ENCODE results near the gene SCT. TPM values are rescaled to one million over a fixed set of nuclear protein-coding genes. Genes with fewer than 3 reads are reported as not detected.
A peak's percentile ranks its signal among the peaks of the same experiment; 100 is the strongest.

SCT gene
- total RNA-seq, 2 donors from 2014 or later: not detected

- DNase-seq (no peak), ATAC-seq (replicated peaks in 1 of 2) (no peak)
- Mint-ChIP-seq H3K4me1 (ENCODE audit: low read depth) (peaks cover 4% of the 10 kb centered on the region), H3K4me3 (no peak overlapping the region), H3K27me3 (ENCODE audit: low read depth) (no peaks in the 10 kb centered on the region), H3K36me3 (ENCODE audit: insufficient read depth in 2 of 2) (peaks cover 5 to 16% of the 10 kb centered on the region in 2 donors), H3K9me3 (no peaks in the 10 kb centered on the region), H3K27ac (no peak overlapping the region)
Observed at GRCh38 chr11:608791-609251, 18.2 kb downstream of the SCT start.

DNA sequence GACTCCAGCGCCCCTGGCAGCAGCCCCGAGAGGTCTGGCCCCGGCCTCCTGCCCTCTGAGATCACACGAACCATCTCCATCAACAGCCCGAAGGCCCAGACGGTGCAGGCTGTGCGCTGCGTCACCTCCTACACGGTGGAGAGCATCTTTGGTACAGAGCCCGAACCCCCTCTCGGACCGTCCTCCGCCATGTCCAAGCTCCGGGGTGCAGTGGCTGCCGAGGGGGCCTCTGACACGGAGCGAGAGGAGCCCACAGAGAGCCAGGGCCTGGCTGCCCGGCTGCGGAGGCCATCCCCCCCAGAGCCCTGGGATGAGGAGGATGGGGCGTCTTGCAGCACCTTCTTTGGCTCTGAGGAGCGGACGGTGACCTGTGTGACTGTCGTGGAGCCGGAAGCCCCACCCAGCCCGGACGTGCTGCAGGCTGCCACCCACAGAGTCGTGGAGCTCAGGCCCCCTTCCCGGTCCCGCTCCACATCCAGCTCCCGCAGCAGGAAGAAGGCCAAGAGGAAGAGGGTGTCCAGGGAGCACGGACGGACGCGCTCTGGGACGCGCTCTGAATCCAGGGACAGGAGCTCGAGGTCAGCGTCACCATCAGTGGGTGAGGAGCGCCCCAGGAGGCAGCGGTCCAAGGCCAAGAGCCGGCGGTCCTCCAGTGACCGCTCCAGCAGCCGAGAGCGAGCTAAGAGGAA lies 18.9 kb downstream of the SCT start:
- Mint-ChIP-seq H3K36me3 (ENCODE audit: insufficient read depth in 2 of 2) (peaks cover 5 to 14% of the 10 kb centered on the region in 2 donors), H3K27ac (peak overlapping the region; percentile 82), H3K4me3 (no peak overlapping the region), H3K9me3 (no peaks in the 10 kb centered on the region), H3K4me1 (ENCODE audit: low read depth) (peaks cover 4% of the 10 kb centered on the region), H3K27me3 (ENCODE audit: low read depth) (no peaks in the 10 kb centered on the region)
- DNase-seq: no peak
- no peak for ATAC-seq (replicated peaks in 1 of 2)

DNA sequence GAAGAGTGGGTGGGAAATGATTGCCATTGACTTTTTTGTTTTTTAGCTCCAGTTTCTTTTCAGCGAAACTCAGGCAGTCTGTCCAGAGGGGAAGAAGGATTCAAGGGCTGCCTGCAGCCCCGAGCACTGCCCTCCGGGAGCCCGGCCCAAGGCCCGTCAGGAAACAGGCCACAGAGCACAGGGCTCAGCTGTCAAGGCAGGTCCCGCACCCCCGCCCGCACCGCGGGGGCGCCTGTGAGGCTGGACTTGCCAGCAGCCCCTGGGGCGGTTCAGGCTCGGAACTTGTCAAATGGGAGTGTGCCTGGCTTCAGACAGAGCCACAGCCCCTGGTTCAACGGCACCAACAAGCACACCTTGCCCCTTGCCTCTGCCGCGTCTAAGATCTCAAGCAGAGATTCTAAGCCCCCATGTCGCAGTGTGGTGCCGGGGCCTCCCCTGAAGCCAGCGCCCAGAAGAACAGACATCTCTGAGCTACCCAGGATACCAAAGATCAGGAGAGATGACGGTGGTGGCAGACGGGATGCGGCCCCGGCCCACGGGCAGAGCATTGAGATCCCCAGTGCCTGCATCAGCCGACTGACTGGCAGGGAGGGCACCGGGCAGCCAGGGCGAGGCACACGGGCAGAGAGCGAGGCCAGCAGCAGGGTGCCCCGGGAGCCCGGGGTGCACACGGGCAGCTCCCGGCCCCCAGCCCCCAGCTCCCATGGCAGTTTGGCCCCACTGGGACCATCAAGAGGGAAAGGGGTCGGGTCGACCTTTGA lies 19.8 kb downstream of the SCT start:
- Mint-ChIP-seq H3K4me3 (no peak overlapping the region), H3K9me3 (no peaks in the 10 kb centered on the region), H3K4me1 (ENCODE audit: low read depth) (peaks cover 2% of the 10 kb centered on the region), H3K27me3 (ENCODE audit: low read depth) (no peaks in the 10 kb centered on the region), H3K36me3 (ENCODE audit: insufficient read depth in 2 of 2) (peaks cover 5 to 11% of the 10 kb centered on the region in 2 donors), H3K27ac (no peak overlapping the region)
- DNase-seq (no peak), ATAC-seq (replicated peaks in 1 of 2) (no peak)

DNA sequence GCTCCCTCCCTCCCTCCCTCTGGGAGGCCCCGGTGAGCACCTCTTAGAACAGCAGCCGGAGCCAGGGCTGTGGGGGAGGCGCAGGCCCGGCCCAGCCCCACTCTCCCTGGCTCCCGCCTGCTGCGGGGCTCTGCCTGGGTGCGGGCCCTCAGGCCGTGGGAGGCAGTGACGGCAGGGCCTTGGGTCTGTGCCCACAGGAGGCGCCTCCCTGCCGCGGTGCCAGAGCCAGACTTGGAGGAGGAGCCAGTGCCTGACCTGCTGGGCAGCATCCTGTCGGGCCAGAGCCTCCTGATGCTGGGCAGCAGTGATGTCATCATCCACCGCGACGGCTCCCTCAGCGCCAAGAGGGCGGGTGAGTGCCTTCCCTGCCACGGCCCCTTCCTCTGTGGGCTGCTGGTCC lies 20.7 kb downstream of the SCT start:
- H3K27ac Mint-ChIP-seq: no peak overlapping the region
- ATAC-seq (replicated peaks in 1 of 2) (no peak), DNase-seq (no peak)
- no peaks in the 10 kb centered on the region for H3K4me1 Mint-ChIP-seq (ENCODE audit: low read depth)
- no peaks in the 10 kb centered on the region for H3K27me3 Mint-ChIP-seq (ENCODE audit: low read depth)
- H3K9me3 Mint-ChIP-seq: no peaks in the 10 kb centered on the region
- H3K4me3 Mint-ChIP-seq: no peak overlapping the region
- peaks cover 7 to 16% of the 10 kb centered on the region in 2 donors for H3K36me3 Mint-ChIP-seq (ENCODE audit: insufficient read depth in 2 of 2)

DNA sequence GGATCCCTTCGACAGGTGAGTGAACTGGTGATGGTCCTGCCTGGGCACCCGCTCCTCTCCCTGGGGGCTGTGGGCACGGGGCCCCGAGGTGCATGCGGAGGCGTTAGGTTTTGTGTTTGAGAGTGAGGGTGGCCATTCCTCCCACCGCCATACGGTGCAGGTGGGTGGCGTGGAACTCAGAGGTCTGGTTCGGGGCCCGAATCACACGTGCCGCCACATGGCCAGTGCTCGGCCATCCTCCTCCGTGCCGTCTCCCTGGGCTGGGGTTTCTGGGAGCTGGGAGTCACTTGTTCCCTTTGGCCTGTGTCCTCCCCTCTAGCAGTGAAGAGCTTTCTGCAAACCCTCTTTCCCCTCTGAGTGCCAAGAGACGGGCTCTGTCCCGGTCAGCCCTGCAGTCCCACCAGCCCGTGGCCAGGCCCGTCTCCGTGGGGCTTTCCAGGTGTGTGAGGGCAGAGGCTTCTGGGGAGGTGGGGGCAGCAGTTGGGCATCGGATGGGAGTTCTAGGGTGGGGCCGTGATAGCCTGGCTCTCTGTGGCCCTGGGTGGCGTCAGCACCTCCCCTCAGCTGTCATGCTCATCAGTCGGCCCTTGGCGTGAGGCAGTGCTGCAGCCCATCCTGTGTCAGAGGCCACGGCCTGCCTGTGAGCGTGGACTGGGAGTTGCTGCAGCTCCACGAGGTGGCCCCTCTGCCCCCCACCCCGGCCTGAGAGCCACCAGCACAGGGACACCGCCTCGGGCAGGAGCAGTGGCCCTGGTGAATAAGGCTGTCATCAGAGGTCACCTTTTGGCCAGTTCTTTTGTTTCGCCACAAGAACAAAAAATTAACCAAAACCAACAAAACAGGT lies 21.5 kb downstream of the SCT start:
- H3K36me3 Mint-ChIP-seq (ENCODE audit: insufficient read depth in 2 of 2): peaks cover 5 to 16% of the 10 kb centered on the region in 2 donors

GRCh38 chr11:603154-603553 lies 23.8 kb downstream of the SCT start:
- ATAC-seq (replicated peaks in 1 of 2) (no peak), DNase-seq (no peak)
- Mint-ChIP-seq H3K9me3 (no peaks in the 10 kb centered on the region), H3K4me3 (no peak overlapping the region), H3K27me3 (ENCODE audit: low read depth) (no peaks in the 10 kb centered on the region), H3K4me1 (ENCODE audit: low read depth) (no peaks in the 10 kb centered on the region), H3K27ac (no peak overlapping the region), H3K36me3 (ENCODE audit: insufficient read depth in 2 of 2) (peaks cover 7 to 19% of the 10 kb centered on the region in 2 donors)

More for the DNA sequence above, 21.5 kb downstream of the SCT start:
- Mint-ChIP-seq H3K9me3 (no peaks in the 10 kb centered on the region), H3K4me3 (no peak overlapping the region), H3K27me3 (ENCODE audit: low read depth) (no peaks in the 10 kb centered on the region), H3K4me1 (ENCODE audit: low read depth) (no peaks in the 10 kb centered on the region), H3K27ac (no peak overlapping the region)
- no peak for DNase-seq
- no peak for ATAC-seq (replicated peaks in 1 of 2)

DNA sequence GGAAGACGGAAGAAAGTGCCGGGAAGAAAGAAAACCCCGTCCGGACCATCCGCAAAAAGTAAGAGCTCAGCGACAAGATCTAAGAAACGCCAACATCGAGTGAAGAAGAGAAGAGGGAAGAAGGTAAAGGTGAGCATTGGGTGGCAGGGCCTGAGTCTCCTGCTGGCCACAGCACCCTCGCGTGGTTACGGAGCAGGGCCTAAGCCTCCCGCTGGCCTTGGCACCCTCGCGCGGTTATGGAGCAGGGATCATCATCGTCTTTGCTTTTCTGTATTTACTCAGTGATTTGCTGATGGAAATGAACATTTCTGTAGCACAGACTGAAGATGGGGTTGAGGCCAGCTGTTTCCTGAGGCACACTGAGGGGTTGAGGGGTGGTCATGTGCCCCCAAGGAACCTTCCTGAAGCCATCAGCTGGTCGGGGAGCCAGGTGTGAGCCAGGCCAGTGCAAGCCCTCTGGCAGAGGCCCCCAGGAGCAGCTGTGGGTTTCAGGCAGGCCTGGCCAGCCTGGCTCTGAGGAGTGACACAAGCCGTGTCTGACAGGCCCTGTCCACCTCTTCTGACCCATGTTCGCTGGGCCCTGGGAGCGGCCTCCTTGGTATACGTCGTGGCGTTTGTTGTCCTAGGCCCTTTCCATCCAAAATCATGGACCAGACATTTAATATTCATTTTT lies 25.3 kb downstream of the SCT start:
- ATAC-seq (replicated peaks in 1 of 2): no peak
- no peak for DNase-seq
- H3K9me3 Mint-ChIP-seq: no peaks in the 10 kb centered on the region
- H3K27ac Mint-ChIP-seq: no peak overlapping the region
- H3K4me3 Mint-ChIP-seq: no peak overlapping the region
- peaks cover 4 to 20% of the 10 kb centered on the region in 2 donors for H3K36me3 Mint-ChIP-seq (ENCODE audit: insufficient read depth in 2 of 2)
- H3K4me1 Mint-ChIP-seq (ENCODE audit: low read depth): peaks cover 6% of the 10 kb centered on the region
- H3K27me3 Mint-ChIP-seq (ENCODE audit: low read depth): no peaks in the 10 kb centered on the region

- Mint-ChIP-seq H3K27ac (no peak overlapping the region), H3K27me3 (ENCODE audit: low read depth) (no peaks in the 10 kb centered on the region), H3K9me3 (no peaks in the 10 kb centered on the region), H3K36me3 (ENCODE audit: insufficient read depth in 2 of 2) (peaks cover 5 to 28% of the 10 kb centered on the region in 2 donors), H3K4me3 (no peak overlapping the region), H3K4me1 (ENCODE audit: low read depth) (peaks cover 6% of the 10 kb centered on the region)
- ATAC-seq (replicated peaks in 1 of 2) (no peak), DNase-seq (no peak)
Observed at GRCh38 chr11:598005-598680, 28.8 kb downstream of the SCT start.

GRCh38 chr11:597166-597725 lies 29.7 kb downstream of the SCT start:
- ATAC-seq (replicated peaks in 1 of 2) (peak in 1 of 2 donors; percentile 37), DNase-seq (no peak)
- H3K9me3 Mint-ChIP-seq: no peaks in the 10 kb centered on the region
- peaks cover 6% of the 10 kb centered on the region for H3K4me1 Mint-ChIP-seq (ENCODE audit: low read depth)
- H3K27me3 Mint-ChIP-seq (ENCODE audit: low read depth): no peaks in the 10 kb centered on the region
- H3K4me3 Mint-ChIP-seq: no peak overlapping the region
- no peak overlapping the region for H3K27ac Mint-ChIP-seq
- H3K36me3 Mint-ChIP-seq (ENCODE audit: insufficient read depth in 2 of 2): peaks cover 8 to 31% of the 10 kb centered on the region in 2 donors

- no peaks in the 10 kb centered on the region for H3K27me3 Mint-ChIP-seq (ENCODE audit: low read depth)
- ATAC-seq (replicated peaks in 1 of 2) (peak; percentile 57 to 61), DNase-seq (peak in 1 of 2 donors; percentile 30)
- H3K9me3 Mint-ChIP-seq: no peaks in the 10 kb centered on the region
- H3K36me3 Mint-ChIP-seq (ENCODE audit: insufficient read depth in 2 of 2): peaks cover 7 to 28% of the 10 kb centered on the region in 2 donors
- peaks cover 6% of the 10 kb centered on the region for H3K4me1 Mint-ChIP-seq (ENCODE audit: low read depth)
- no peak overlapping the region for H3K4me3 Mint-ChIP-seq
- H3K27ac Mint-ChIP-seq: no peak overlapping the region
Observed at GRCh38 chr11:596374-596773, 30.6 kb downstream of the SCT start.

GRCh38 chr11:595400-595799 lies 31.6 kb downstream of the SCT start:
- H3K27me3 Mint-ChIP-seq (ENCODE audit: low read depth): no peaks in the 10 kb centered on the region

DNA sequence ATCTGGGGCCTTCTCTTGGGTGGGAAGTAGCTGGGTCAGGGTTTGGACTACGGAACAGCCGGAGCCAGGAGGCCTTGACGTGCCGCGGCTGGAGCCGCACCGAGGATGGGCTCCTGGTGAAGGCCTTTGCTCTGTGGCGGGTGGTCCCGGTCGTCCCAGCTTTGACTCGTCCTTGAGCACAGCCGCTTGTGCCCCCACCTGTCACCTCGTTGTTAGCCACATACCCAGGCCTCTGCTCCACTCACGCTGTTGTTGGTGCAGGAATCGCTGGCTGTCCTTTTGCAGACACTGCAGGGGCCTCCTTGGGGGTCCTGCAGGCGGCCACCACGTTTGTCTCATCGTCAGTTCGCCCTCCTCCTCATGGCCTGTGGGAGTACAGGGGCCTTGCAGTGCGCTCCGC lies 33.6 kb downstream of the SCT start:
- no peaks in the 10 kb centered on the region for H3K27me3 Mint-ChIP-seq (ENCODE audit: low read depth)
- H3K36me3 Mint-ChIP-seq (ENCODE audit: insufficient read depth in 2 of 2): peaks cover 5 to 36% of the 10 kb centered on the region in 2 donors
- H3K4me3 Mint-ChIP-seq: no peak overlapping the region
- no peak overlapping the region for H3K27ac Mint-ChIP-seq
- peaks cover 20% of the 10 kb centered on the region for H3K4me1 Mint-ChIP-seq (ENCODE audit: low read depth)
- ATAC-seq (replicated peaks in 1 of 2): no peak
- H3K9me3 Mint-ChIP-seq: no peaks in the 10 kb centered on the region
- no peak for DNase-seq

More at GRCh38 chr11:595400-595799, 31.6 kb downstream of the SCT start:
- DNase-seq (no peak), ATAC-seq (replicated peaks in 1 of 2) (no peak)
- Mint-ChIP-seq H3K9me3 (no peaks in the 10 kb centered on the region), H3K36me3 (ENCODE audit: insufficient read depth in 2 of 2) (peaks cover 7 to 28% of the 10 kb centered on the region in 2 donors), H3K4me1 (ENCODE audit: low read depth) (peaks cover 6% of the 10 kb centered on the region), H3K27ac (no peak overlapping the region), H3K4me3 (no peak overlapping the region)

Data from activated T-cell treated with anti-CD3 and anti-CD28 coated beads, Interleukin-2, amount 50 U/mL, for 72 hours (primary cell).